Heart right ventricle (tissue), 16 donors: ENCODE results near the gene NAPA. TPM values are rescaled to one million over a fixed set of nuclear protein-coding genes. Genes with fewer than 3 reads are reported as not detected.

Experiments
- ATAC-seq, 8 donors: fragments of 200-7000 bp; cut with Tn5 transposase; one replicate each; pipeline ENCODE4 v1.9.1; 2020; ENCODE audit warnings: mild to moderate bottlenecking in 8 of 8, moderate library complexity in 8 of 8, moderate number of reproducible peaks in 1 of 8
- DNase-seq, 2 donors: peaks; one replicate each; pipeline ENCODE4 v3.0.0-alpha.2; 2020
- H3K27ac ChIP-seq, 10 donors: fragments of 200-600 bp; sonication (generic) in 2 of 10; one replicate each; pipeline versions ENCODE4 v1.5.0 to v1.8.0; 2020 to 2022; ENCODE audit warnings: mild to moderate bottlenecking in 3 of 10
- H3K27me3 ChIP-seq, 7 donors: fragments of 200-600 bp; one replicate each; pipeline ENCODE4 v1.8.0; 2021 to 2022; ENCODE audit warnings: mild to moderate bottlenecking in 2 of 7
- H3K36me3 ChIP-seq, 9 donors: fragments of 200-600 bp; sonication (generic) in 1 of 9; one replicate each; pipeline versions ENCODE4 v1.5.0 to v1.8.0; 2020 to 2022; ENCODE audit warnings: mild to moderate bottlenecking in 2 of 9
- H3K4me1 ChIP-seq, 9 donors: fragments of 200-600 bp; sonication (generic) in 1 of 9; one replicate each; pipeline versions ENCODE4 v1.5.0 to v1.8.0; 2020 to 2022; ENCODE audit warnings: mild to moderate bottlenecking in 4 of 9
- H3K4me3 ChIP-seq, 10 donors: fragments of 200-600 bp; sonication (generic) in 2 of 10; one replicate each; pipeline versions ENCODE4 v1.5.0 to v1.8.0; 2020 to 2022; ENCODE audit warnings: mild to moderate bottlenecking in 7 of 10, moderate library complexity in 2 of 10
- H3K9me3 ChIP-seq, 11 donors: fragments of 200-600 bp in 10 of 11; sonication (generic) in 2 of 11; one replicate each; pipeline versions ENCODE4 v1.5.0 to v1.8.0; 2013 to 2022; ENCODE audit warnings: mild to moderate bottlenecking in 2 of 11, control low read depth in 1 of 11, moderate library complexity in 1 of 11
- WGBS, 2 donors: extraction: QIAGEN DNeasy Blood & Tissue Kit; methylation state at CpG; one replicate each; pipeline ENCODE4 v1.1.7; 2013; ENCODE audit warnings: inconsistent platforms in 1 of 2; 5-methylcytosine and 5-hydroxymethylcytosine counted together
- intact Hi-C, 10 donors: fragments of 100-400 bp; cut with DNase I; formaldehyde crosslinking; loops; one replicate each; pipeline versions ENCODE4 v1.11.1 to v1.14.2; 2022
- polyA plus RNA-seq, 2 donors: library from polyadenylated mRNA; stranded (reverse); fragments of 200-250 nt; gene quantifications; one replicate each; pipeline ENCODE4 v1.2.3, GENCODE V29; 2013
- total RNA-seq, 10 donors: library from RNA; stranded (reverse); fragmentation: NEBNext Ultra II Directional in 3 of 10; extraction: Animal tissue kit (Norgen Biotek cat#: 25700) in 3 of 10; gene quantifications; one replicate each; pipeline versions ENCODE4 v1.2.1 to v1.2.4, GENCODE V29; 2021 to 2023
- TF ChIP-seq, protein P1 (sequence below), 9 donors: fragments of 200-600 bp; sonication (generic) in 2 of 9; IDR thresholded peaks; one replicate each; pipeline versions ENCODE4 v1.5.0 to v1.8.0; 2021 to 2022; ENCODE audit warnings: antibody characterized with exemption in 9 of 9, mild to moderate bottlenecking in 5 of 9, moderate library complexity in 1 of 9
- donor health status: Arrhythmogenic right ventricular cardiomyopathy.
- donor health status: ischemic (EF 13 %, LVEDD 7.1; RV severe dilation, severe dysfunction).
- donor health status: healthy with polysubstance abuse.
- donor health status: DM: no; HTN: yes; CAD: no.
- donor health status: DM: no; HTN: no; CAD: no.
- donor health status: ischemic (EF 25% LVEDD 6.9; RV normal size, moderate dysfunction).
- donor health status: ischemic (EF 25% LVEDD 5.7; RV mildly dilated, moderate dysfunction).
- donor health status: healthy.
- donor health status: DM: yes; HTN: yes; CAD: no.
- donor health status: Ischemic cardiomyopathy.
- donor health status: ischemic (EF 35%, LVEDD 5.7; RV mildly dilated, moderate dysfunction).
- donor health status: nonischemic (EF 11% LVEDD 7.7; RV severe dilation, severe dysfunction).
- donor health status: DM: yes; HTN: yes; CAD: no.
- donor health status: PGD.
- donor health status: ischemic (EF 29% LVEDD 5.4; RV normal size, mild dysfunction).
- donor health status: nonischemic (EF 23%, LVEDD 6.1; RV moderate dilation, normal function).

The NAPA gene
- total and polyA plus RNA-seq, 12 donors = 115 to 183 (median 125) TPM

DNA sequence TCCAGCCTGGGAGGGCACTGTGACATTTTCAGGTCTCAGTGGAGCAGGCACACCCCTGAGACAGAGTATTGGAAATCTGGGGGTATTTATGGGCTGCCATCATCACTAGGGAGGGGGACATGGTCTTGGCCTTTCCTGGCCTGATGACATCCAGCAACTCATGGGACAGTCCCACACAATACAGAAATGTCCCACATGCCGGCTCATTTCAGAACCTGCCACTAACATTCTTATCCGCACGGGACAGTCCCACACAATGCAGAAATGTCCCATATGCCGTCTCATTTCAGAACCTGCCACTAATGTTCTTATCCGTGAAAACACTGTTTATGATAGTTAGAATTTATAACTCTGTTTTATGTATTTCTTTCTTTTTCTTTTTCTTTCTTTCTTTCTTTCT lies 53.0 kb downstream of the NAPA start:
- DNase-seq = no peak
- ATAC-seq = no peak
- intact Hi-C loops = no loop called here
- no peaks in the 10 kb centered on the region for H3K36me3 ChIP-seq
- 81 to 82% methylated on average over 5 of the region's 5 CpGs for WGBS, 2 donors
- H3K27me3 ChIP-seq = peaks cover 11 to 76% (median 54%) of the 10 kb centered on the region in 7 donors
- H3K27ac ChIP-seq = no peak overlapping the region
- no peak overlapping the region for H3K4me3 ChIP-seq
- TF ChIP-seq, protein P1, sequence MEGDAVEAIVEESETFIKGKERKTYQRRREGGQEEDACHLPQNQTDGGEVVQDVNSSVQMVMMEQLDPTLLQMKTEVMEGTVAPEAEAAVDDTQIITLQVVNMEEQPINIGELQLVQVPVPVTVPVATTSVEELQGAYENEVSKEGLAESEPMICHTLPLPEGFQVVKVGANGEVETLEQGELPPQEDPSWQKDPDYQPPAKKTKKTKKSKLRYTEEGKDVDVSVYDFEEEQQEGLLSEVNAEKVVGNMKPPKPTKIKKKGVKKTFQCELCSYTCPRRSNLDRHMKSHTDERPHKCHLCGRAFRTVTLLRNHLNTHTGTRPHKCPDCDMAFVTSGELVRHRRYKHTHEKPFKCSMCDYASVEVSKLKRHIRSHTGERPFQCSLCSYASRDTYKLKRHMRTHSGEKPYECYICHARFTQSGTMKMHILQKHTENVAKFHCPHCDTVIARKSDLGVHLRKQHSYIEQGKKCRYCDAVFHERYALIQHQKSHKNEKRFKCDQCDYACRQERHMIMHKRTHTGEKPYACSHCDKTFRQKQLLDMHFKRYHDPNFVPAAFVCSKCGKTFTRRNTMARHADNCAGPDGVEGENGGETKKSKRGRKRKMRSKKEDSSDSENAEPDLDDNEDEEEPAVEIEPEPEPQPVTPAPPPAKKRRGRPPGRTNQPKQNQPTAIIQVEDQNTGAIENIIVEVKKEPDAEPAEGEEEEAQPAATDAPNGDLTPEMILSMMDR (IDR thresholded peaks at IDR 0.05) = no peak
- H3K9me3 ChIP-seq = no peaks in the 10 kb centered on the region
- peaks cover 0 to 6% (median 0%) of the 10 kb centered on the region in 9 donors for H3K4me1 ChIP-seq

DNA sequence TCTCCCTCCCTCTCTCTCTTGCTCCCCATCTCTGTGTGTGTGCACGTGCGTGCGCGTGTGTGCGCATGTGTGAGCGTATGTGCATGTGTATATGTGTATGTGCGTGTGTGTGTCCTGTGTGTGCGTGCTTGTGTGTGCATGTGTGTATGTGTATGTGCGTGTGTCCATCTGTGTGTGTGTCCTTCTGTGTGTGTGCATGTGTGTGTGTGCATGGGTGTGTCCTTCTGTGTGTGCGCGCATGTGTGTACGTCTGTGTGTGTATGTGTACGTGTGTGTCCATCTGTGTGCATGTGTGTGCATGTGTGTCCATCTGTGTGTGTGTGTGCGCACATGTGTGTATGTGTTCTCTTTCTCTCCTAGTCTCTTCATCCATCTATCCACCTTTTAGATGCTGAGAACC lies 55.4 kb downstream of the NAPA start:
- 89% methylated on average over 14 of the region's 14 CpGs for WGBS, 2 donors
- TF ChIP-seq, protein P1 (IDR thresholded peaks at IDR 0.05) = no peak
- no peak for DNase-seq
- intact Hi-C loops = loop anchor here in 1 of 10 donors (10.0 kb wide), 1 partner anchor 595 kb away; no protein-coding TSS in a partner anchor
- no peak overlapping the region for H3K4me3 ChIP-seq
- peaks cover 0 to 14% (median 7%) of the 10 kb centered on the region in 11 donors for H3K9me3 ChIP-seq
- peaks cover 0 to 6% (median 0%) of the 10 kb centered on the region in 9 donors for H3K4me1 ChIP-seq
- H3K27me3 ChIP-seq = peaks cover 14 to 87% (median 68%) of the 10 kb centered on the region in 7 donors
- ATAC-seq = no peak
- no peak overlapping the region for H3K27ac ChIP-seq
- no peaks in the 10 kb centered on the region for H3K36me3 ChIP-seq

DNA sequence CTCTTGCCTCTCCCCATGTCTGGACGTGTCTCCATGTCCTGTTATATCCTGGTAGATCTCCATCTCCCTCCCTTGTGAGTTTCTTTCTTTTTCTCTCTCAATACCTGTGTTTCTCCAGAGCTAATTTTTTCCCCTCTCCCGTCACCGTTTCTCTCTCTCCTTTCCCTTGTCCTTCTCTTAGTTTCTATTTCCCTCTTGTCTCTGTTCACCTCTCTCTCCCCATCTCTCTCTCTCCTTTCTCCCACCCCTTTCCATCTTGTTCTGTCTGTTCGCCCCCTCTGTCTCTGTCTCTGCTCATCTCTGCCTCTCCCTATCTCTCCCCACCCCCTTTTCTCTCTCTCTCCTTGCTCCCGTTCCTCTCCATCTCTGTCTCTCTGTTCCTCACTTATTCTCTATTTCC lies 56.2 kb downstream of the NAPA start:
- Histone ChIP-seq H3K27ac (no peak overlapping the region), H3K36me3 (no peaks in the 10 kb centered on the region), H3K4me3 (no peak overlapping the region), H3K27me3 (peaks cover 14 to 83% (median 64%) of the 10 kb centered on the region in 7 donors), H3K4me1 (peaks cover 0 to 6% (median 0%) of the 10 kb centered on the region in 9 donors), H3K9me3 (peaks cover 0 to 14% (median 7%) of the 10 kb centered on the region in 11 donors)
- TF ChIP-seq, protein P1 (IDR thresholded peaks at IDR 0.05) = no peak
- 31 to 33% methylated on average over 5 of the region's 5 CpGs for WGBS, 2 donors
- no peak for ATAC-seq
- DNase-seq = no peak
- intact Hi-C loops = loop anchor here in 1 of 10 donors (10.0 kb wide), 1 partner anchor 596 kb away; no protein-coding TSS in a partner anchor

DNA sequence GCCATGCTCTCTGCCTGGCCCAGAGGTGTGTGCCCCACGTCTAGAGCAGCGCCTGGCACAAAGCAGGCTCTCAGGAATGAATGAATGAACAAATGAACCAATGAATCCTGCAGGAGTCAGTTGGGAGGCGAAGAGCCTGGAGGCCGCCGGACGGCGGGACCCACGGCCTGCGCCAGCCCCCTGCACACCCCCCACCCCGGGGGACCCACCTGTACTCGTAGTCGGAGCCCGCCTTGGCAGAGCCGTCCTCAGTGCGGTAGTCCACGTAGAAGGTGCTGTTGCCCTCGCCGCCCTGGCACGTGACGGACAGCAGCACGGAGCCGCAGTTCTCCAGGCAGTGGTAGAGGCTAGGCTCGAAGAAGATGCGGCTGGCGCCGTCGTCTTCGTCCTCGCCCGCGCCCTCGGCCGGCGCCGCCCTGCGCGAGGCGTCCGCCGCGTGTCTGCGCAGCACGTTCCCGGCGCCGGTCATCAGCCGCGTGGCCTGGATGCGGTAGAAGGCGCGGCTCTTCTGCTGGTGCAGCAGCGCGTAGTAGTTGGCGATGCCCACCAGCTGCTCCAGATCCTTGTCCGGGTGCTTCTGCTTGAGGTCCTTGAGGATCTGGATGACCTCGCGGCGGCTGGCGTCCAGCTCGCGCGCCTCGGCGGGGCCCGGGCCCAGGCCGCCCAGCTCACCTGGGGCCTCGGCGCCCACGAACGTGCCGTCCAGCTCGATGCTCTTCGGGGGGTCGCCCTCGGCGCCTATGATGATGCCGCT lies 58.0 kb downstream of the NAPA start:
- ATAC-seq (peak in 1 of 8 donors; percentile 12), DNase-seq (no peak)
- peaks cover 14 to 82% (median 67%) of the 10 kb centered on the region in 7 donors for H3K27me3 ChIP-seq
- no peaks in the 10 kb centered on the region for H3K36me3 ChIP-seq
- intact Hi-C loops = loop anchor here in 1 of 10 donors (10.0 kb wide), 1 partner anchor 598 kb away; no protein-coding TSS in a partner anchor
- peaks cover 0 to 14% (median 7%) of the 10 kb centered on the region in 11 donors for H3K9me3 ChIP-seq
- H3K27ac ChIP-seq = no peak overlapping the region
- TF ChIP-seq, protein P1 (IDR thresholded peaks at IDR 0.05) = no peak
- 23 to 28% methylated on average over 66 to 77 of the region's 77 CpGs for WGBS, 2 donors
- H3K4me3 ChIP-seq = no peak overlapping the region
- peaks cover 0 to 6% (median 0%) of the 10 kb centered on the region in 9 donors for H3K4me1 ChIP-seq
